ENCODE data around the gene MYOM1.

DNA sequence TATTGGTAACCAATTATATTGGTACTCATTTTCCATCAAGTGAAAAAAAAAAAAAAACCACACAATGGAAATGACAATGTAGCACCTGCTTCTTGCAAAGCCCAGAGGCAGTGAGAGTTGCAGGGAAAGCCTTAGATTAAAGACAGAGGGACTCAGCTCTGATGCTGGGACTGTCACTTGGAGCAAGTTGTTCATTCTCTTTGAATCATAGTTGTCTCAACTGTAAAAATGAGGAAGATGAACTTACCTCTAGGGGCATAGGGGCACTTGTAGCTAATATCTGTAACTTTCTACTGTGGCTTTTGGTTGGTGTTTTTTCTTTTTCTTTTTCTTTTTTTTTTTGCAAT lies 125.5 kb downstream of the MYOM1 start:
- TF ChIP-seq NFRKB (IDR thresholded peaks at IDR 0.05) (no peak), ELF4 (IDR thresholded peaks at IDR 0.05) (no peak), CTBP1 (IDR thresholded peaks at IDR 0.05; ENCODE audit: borderline replicate concordance) (no peak), LEF1 (IDR thresholded peaks at IDR 0.05; ENCODE audit: borderline replicate concordance) (no peak), FOXA1 (IDR thresholded peaks at IDR 0.05) (no peak), SP1 (IDR thresholded peaks at IDR 0.05) (no peak), FOXK2 (IDR thresholded peaks at IDR 0.05) (no peak), FOXM1 (IDR thresholded peaks at IDR 0.05; ENCODE audit: borderline replicate concordance) (no peak), L3MBTL2 (conservative IDR thresholded peaks at IDR 0.05) (no peak), BHLHE40 (IDR thresholded peaks at IDR 0.05; ENCODE audit: borderline replicate concordance) (no peak), ARNT (IDR thresholded peaks at IDR 0.05) (no peak)
- TF ChIP-seq, protein P1, sequence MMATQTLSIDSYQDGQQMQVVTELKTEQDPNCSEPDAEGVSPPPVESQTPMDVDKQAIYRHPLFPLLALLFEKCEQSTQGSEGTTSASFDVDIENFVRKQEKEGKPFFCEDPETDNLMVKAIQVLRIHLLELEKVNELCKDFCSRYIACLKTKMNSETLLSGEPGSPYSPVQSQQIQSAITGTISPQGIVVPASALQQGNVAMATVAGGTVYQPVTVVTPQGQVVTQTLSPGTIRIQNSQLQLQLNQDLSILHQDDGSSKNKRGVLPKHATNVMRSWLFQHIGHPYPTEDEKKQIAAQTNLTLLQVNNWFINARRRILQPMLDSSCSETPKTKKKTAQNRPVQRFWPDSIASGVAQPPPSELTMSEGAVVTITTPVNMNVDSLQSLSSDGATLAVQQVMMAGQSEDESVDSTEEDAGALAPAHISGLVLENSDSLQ (IDR thresholded peaks at IDR 0.05), result no peak
